ENCODE results near the gene S100A10. TPM values are rescaled to one million over a fixed set of nuclear protein-coding genes. Genes with fewer than 3 reads are reported as not detected.
A peak's percentile ranks its signal among the peaks of the same experiment; 100 is the strongest.

Gene S100A10
- total RNA-seq, 2 donors from 2014 or later, result 40.7 to 105 TPM

DNA sequence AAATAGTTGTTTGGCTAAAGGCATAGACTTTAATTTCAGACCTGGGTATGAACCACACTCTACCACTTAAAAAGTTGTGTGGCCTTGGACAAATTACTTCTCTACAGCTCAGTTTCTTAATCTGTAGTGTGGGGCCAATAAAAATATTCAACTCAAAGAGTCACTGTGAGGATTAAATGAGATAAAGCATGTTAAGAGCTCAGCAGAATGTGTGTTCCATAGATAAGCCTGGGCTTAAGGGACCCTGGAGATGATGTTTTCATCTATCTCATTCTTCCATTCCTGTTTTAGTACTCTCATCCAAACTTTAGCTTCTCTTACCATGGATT lies 17.7 kb downstream of the S100A10 start:
- intact Hi-C loops (cut with DNase I), result no loop called here
- Histone ChIP-seq H3K4me3 (no peak overlapping the region), H3K4me1 (peaks cover 24% of the 10 kb centered on the region), H3K9me3 (no peaks in the 10 kb centered on the region), H3K36me3 (replicated peaks in 1 of 2; ENCODE audit: insufficient read depth in 1 of 2, low read depth in 2 of 2) (no peaks in the 10 kb centered on the region), H3K27ac (no peak overlapping the region), H3K27me3 (no peaks in the 10 kb centered on the region)
- TF ChIP-seq, protein P1, sequence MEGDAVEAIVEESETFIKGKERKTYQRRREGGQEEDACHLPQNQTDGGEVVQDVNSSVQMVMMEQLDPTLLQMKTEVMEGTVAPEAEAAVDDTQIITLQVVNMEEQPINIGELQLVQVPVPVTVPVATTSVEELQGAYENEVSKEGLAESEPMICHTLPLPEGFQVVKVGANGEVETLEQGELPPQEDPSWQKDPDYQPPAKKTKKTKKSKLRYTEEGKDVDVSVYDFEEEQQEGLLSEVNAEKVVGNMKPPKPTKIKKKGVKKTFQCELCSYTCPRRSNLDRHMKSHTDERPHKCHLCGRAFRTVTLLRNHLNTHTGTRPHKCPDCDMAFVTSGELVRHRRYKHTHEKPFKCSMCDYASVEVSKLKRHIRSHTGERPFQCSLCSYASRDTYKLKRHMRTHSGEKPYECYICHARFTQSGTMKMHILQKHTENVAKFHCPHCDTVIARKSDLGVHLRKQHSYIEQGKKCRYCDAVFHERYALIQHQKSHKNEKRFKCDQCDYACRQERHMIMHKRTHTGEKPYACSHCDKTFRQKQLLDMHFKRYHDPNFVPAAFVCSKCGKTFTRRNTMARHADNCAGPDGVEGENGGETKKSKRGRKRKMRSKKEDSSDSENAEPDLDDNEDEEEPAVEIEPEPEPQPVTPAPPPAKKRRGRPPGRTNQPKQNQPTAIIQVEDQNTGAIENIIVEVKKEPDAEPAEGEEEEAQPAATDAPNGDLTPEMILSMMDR (IDR thresholded peaks at IDR 0.05), result no peak
- TF ChIP-seq POLR2A (IDR thresholded peaks at IDR 0.05), result no peak
- DNase-seq (no peak), ATAC-seq (no peak)

DNA sequence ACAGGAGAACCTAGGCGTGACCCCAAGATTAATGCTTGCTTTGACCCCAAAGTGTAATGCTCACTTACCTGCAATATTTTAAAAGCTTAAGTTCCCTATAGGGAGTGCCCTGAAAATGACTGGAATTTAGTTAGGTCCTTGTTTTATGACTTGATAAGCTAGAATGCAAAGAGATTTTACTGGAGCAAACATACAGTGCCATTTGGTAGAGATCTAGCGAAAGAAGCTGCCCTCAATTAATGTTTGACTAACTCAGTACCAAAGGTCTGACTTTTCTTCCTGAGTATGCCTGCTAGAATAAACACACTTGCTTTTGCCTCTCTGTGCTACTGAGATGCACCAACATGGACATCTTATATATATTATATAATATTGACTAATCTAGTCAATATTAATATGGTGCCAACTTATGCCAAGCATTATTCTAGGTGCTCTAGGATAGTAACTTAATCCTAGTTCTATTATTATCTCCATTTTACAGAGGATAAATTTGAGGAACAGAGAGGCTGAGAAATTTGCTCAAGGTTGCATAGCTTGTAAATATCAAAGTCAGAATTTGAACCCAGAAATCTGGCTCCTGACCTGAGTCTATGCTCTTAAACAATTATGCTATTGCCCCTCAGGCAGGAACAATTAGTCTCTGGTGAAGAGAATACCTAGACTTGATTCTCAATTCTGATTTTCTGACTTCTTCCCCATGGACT lies 18.2 kb downstream of the S100A10 start:
- H3K36me3 ChIP-seq (replicated peaks in 1 of 2; ENCODE audit: insufficient read depth in 1 of 2, low read depth in 2 of 2), result no peaks in the 10 kb centered on the region
- 28 to 29% methylated on average over 2 of the region's 2 CpGs for WGBS, 2 donors
- H3K4me1 ChIP-seq, result peaks cover 21% of the 10 kb centered on the region
- no peak for TF ChIP-seq POLR2A (IDR thresholded peaks at IDR 0.05)
- TF ChIP-seq, protein P1 (IDR thresholded peaks at IDR 0.05), result no peak
- H3K4me3 ChIP-seq, result no peak overlapping the region
- intact Hi-C loops (cut with DNase I), result no loop called here
- H3K9me3 ChIP-seq, result no peaks in the 10 kb centered on the region
- no peak overlapping the region for H3K27ac ChIP-seq
- no peak for DNase-seq
- no peaks in the 10 kb centered on the region for H3K27me3 ChIP-seq
- ATAC-seq, result peak; percentile 33

DNA sequence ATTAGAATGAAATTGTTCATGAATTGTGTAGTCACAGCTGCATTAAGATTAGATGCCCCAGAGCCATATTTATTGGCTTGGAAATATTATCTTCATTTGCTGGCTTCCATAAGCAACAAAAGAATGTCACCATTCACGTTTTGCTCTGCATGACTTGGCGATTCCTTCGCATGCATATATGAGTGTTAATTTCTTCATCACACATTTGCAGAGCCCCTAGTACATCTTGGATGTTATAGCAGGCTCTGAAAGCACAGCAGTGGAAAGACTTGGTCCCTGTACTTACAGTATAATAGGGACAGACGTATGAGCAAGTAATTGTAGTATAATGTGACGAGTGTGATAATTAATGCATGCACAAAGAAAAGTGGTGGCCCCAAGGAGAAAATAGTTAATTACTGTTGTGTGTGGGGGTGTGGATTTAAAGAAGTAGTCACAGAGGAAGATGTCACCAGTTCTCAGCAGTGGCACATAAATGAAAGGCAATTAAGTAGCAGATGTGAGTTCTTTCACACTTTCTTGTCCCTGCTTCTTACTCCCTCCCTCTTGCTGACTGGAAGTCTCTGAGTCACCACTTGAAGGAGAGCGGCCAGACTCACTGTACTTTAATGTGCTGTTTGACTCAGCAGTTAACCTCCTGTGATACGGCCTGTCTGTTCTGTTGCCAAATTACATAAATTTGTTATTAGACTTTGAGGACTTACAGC lies 21.0 kb downstream of the S100A10 start:
- no peaks in the 10 kb centered on the region for H3K9me3 ChIP-seq
- DNase-seq (peak in 3 of 4 donors; percentile 52 to 72 (median 64)), ATAC-seq (peak; percentile 87)
- H3K27me3 ChIP-seq, result no peaks in the 10 kb centered on the region
- WGBS, 2 donors, result 20 to 24% methylated on average over 7 of the region's 7 CpGs
- H3K4me1 ChIP-seq, result peaks cover 30% of the 10 kb centered on the region
- H3K27ac ChIP-seq, result no peak overlapping the region
- H3K36me3 ChIP-seq (replicated peaks in 1 of 2; ENCODE audit: insufficient read depth in 1 of 2, low read depth in 2 of 2), result no peaks in the 10 kb centered on the region
- intact Hi-C loops (cut with DNase I), result no loop called here
- TF ChIP-seq, protein P1 (IDR thresholded peaks at IDR 0.05), result no peak
- TF ChIP-seq POLR2A (IDR thresholded peaks at IDR 0.05), result no peak
- H3K4me3 ChIP-seq, result no peak overlapping the region

DNA sequence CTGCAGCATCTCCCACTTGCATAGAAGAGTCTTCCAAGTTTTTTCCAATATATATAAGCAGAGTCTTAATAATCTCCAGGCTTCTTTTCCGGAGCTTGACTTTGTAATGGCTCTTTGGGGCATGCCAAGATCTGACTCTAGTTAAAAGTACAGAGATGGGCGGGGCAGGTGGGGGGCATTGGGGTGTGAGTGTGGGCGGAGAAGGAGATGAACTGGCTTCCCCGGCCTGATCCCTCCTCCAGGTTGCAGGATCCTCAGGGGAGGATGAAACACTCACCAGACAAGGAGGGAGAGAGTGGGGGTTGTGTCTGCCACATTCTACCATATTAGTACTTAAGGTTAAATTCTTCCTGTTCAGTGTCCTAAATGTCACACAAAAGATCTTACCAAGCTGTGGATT lies 23.0 kb downstream of the S100A10 start:
- WGBS, 2 donors, result 70 to 84% methylated on average over 4 of the region's 4 CpGs
- DNase-seq (no peak), ATAC-seq (no peak)
- peaks cover 30% of the 10 kb centered on the region for H3K4me1 ChIP-seq
- H3K27ac ChIP-seq, result no peak overlapping the region
- H3K36me3 ChIP-seq (replicated peaks in 1 of 2; ENCODE audit: insufficient read depth in 1 of 2, low read depth in 2 of 2), result no peaks in the 10 kb centered on the region
- H3K4me3 ChIP-seq, result no peak overlapping the region
- H3K9me3 ChIP-seq, result no peaks in the 10 kb centered on the region
- intact Hi-C loops (cut with DNase I), result no loop called here
- no peaks in the 10 kb centered on the region for H3K27me3 ChIP-seq
- TF ChIP-seq, protein P1 (IDR thresholded peaks at IDR 0.05), result no peak
- TF ChIP-seq POLR2A (IDR thresholded peaks at IDR 0.05), result no peak

DNA sequence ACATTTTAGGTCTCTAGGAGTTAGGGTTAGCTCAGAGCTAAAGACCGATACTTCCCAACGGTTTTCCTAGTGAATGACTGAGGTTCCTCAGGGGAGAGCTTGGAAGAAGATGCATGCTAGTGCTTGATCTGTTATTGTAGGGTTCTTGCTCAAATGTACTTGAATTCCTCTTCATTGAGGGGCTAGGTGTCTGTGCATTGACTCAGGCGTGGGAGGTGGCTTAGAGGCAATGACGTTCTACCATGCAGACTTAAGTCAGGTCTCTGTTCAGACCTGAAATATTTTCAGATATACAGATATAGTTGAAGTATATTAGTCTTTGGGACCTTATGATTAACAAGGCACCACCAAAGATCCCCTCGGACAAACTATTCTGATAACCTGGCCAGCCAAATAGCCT lies 23.5 kb downstream of the S100A10 start:
- WGBS, 2 donors, result 58 to 79% methylated on average over 5 of the region's 5 CpGs
- no peaks in the 10 kb centered on the region for H3K36me3 ChIP-seq (replicated peaks in 1 of 2; ENCODE audit: insufficient read depth in 1 of 2, low read depth in 2 of 2)
- TF ChIP-seq, protein P1 (IDR thresholded peaks at IDR 0.05), result no peak
- TF ChIP-seq POLR2A (IDR thresholded peaks at IDR 0.05), result no peak

More for the DNA sequence above, 23.5 kb downstream of the S100A10 start:
- no peaks in the 10 kb centered on the region for H3K9me3 ChIP-seq
- peaks cover 27% of the 10 kb centered on the region for H3K4me1 ChIP-seq
- H3K27ac ChIP-seq, result no peak overlapping the region
- no peak overlapping the region for H3K4me3 ChIP-seq
- intact Hi-C loops (cut with DNase I), result no loop called here
- no peaks in the 10 kb centered on the region for H3K27me3 ChIP-seq
- DNase-seq, result no peak
- no peak for ATAC-seq

Data from body of pancreas (tissue), 4 donors.